WTC11 (cell line): ENCODE data around the gene FAM3D. TPM values are rescaled to one million over a fixed set of nuclear protein-coding genes. Genes with fewer than 3 reads are reported as not detected.
A peak's percentile ranks its signal among the peaks of the same experiment; 100 is the strongest.

ENCODE experiments used
- ATAC-seq: fragments of 200-7000 bp; cut with Tn5 transposase; 2 replicates; pipeline ENCODE4 v1.10.0; 2021; ENCODE audit warnings: mild to moderate bottlenecking, moderate library complexity
- Bru-seq: library from RNA; stranded (reverse); fragments of 400-500 nt; gene quantifications from one replicate; lab custom pipeline; 2021; lab: Mats Ljungman, UMichigan
- CTCF ChIA-PET: fragments of 300-600 bp; sonication (Branson Sonifier 250); formaldehyde crosslinking; loops from one replicate; lab custom pipeline; 2021; ENCODE audit warnings: antibody characterized with exemption; lab: Charles Lee
- POLR2A ChIA-PET: fragments of 350-600 bp; sonication (Branson Sonifier 250); formaldehyde crosslinking; loops from one replicate; lab custom pipeline; 2021; ENCODE audit warnings: antibody characterized with exemption; lab: Charles Lee
- DNase-seq: peaks from one replicate; pipeline ENCODE4 v3.0.0; 2021; ENCODE audit warnings: low spot score
- H3K27ac Mint-ChIP-seq: 2 replicates; pipeline ENCODE4 v1.8.0; 2021; ENCODE audit warnings: mixed read lengths
- H3K27me3 Mint-ChIP-seq: 2 replicates; pipeline ENCODE4 v1.8.0; 2021; ENCODE audit warnings: low read depth, mild to moderate bottlenecking, moderate library complexity, mixed read lengths
- H3K36me3 Mint-ChIP-seq: 2 replicates; pipeline ENCODE4 v1.8.0; 2021; ENCODE audit warnings: mixed read lengths
- H3K4me1 Mint-ChIP-seq: 2 replicates; pipeline ENCODE4 v1.8.0; 2022; ENCODE audit warnings: mixed read lengths
- H3K4me3 Mint-ChIP-seq: 2 replicates; pipeline ENCODE4 v1.8.0; 2021; ENCODE audit warnings: mild to moderate bottlenecking, moderate library complexity, mixed read lengths
- H3K9me3 Mint-ChIP-seq: 2 replicates; pipeline ENCODE4 v1.8.0; 2021; ENCODE audit warnings: mixed read lengths
- FOXJ3 ChIP-seq: sonication (generic); formaldehyde crosslinking; IDR thresholded peaks from 2 replicates; pipeline ENCODE4 v1.9.0; 2021; ENCODE audit warnings: missing genetic modification reagents, mild to moderate bottlenecking, borderline replicate concordance
- FOXK1 ChIP-seq: sonication (generic); formaldehyde crosslinking; IDR thresholded peaks from 2 replicates; pipeline ENCODE4 v1.8.0; 2022; ENCODE audit warnings: mild to moderate bottlenecking, moderate library complexity, missing genetic modification reagents
- GTF2I ChIP-seq: fragments of 250-450 bp; sonication (Bioruptor Pico); conservative IDR thresholded peaks from 2 replicates; pipeline ENCODE4 v1.4.0; 2021; ENCODE audit warnings: mild to moderate bottlenecking
- JAZF1 ChIP-seq: fragments of 250-450 bp; sonication (Bioruptor Pico); IDR thresholded peaks from 2 replicates; pipeline ENCODE4 v1.9.0; 2021; ENCODE audit warnings: moderate library complexity, mild to moderate bottlenecking, inconsistent platforms
- NFATC4 ChIP-seq: fragments of 250-450 bp; sonication (Bioruptor Pico); IDR thresholded peaks from 2 replicates; pipeline ENCODE4 v1.9.0; 2021; ENCODE audit warnings: mild to moderate bottlenecking
- NR2C2 ChIP-seq: sonication (generic); formaldehyde crosslinking; IDR thresholded peaks from 2 replicates; pipeline ENCODE4 v1.8.0; 2022; ENCODE audit warnings: mild to moderate bottlenecking, missing genetic modification reagents
- PRRX2 ChIP-seq: fragments of 250-450 bp; sonication (Bioruptor Pico); IDR thresholded peaks from 2 replicates; pipeline ENCODE4 v1.8.0; 2021; ENCODE audit warnings: mild to moderate bottlenecking
- SMAD4 ChIP-seq: sonication (generic); formaldehyde crosslinking; IDR thresholded peaks from 2 replicates; pipeline ENCODE4 v1.8.0; 2022; ENCODE audit warnings: mild to moderate bottlenecking, missing genetic modification reagents
- SOX15 ChIP-seq: fragments of 250-450 bp; sonication (Bioruptor Pico); IDR thresholded peaks from 2 replicates; pipeline ENCODE4 v1.9.0; 2021; ENCODE audit warnings: mild to moderate bottlenecking
- ZNF232 ChIP-seq: sonication (generic); formaldehyde crosslinking; IDR thresholded peaks from 2 replicates; pipeline ENCODE4 v1.8.0; 2022; ENCODE audit warnings: mild to moderate bottlenecking, missing genetic modification reagents
- ZNF396 ChIP-seq: fragments of 250-450 bp; sonication (Bioruptor Pico); IDR thresholded peaks from 2 replicates; pipeline ENCODE4 v1.8.0; 2021; ENCODE audit warnings: mild to moderate bottlenecking, moderate library complexity, borderline replicate concordance
- long read RNA-seq, 3 experiments: library from RNA in 1 of 3; library from capped mRNA in 1 of 3; library from polyadenylated mRNA in 1 of 3; unstranded in 2 of 3; stranded (forward) in 1 of 3; transcript quantifications; one replicate each; pipeline ENCODE4 v2.0.0, GENCODE V29; 2021
- total RNA-seq: library from RNA; stranded (reverse); gene quantifications from 3 replicates; pipeline ENCODE4 v1.2.3, GENCODE V29; 2021
- TF ChIP-seq, protein P1 (sequence below): sonication (generic); formaldehyde crosslinking; IDR thresholded peaks from 2 replicates; pipeline ENCODE4 v1.8.1; 2022; ENCODE audit warnings: mild to moderate bottlenecking, missing genetic modification reagents, moderate library complexity, borderline replicate concordance
- TF ChIP-seq, protein P2 (sequence below): sonication (generic); formaldehyde crosslinking; IDR thresholded peaks from 2 replicates; pipeline ENCODE4 v1.8.0; 2022; ENCODE audit warnings: missing genetic modification reagents
- TF ChIP-seq, protein P3 (sequence below): fragments of 250-450 bp; sonication (Bioruptor Pico); IDR thresholded peaks from 2 replicates; pipeline ENCODE4 v1.9.0; 2021; ENCODE audit warnings: moderate library complexity, mild to moderate bottlenecking, inconsistent platforms, borderline replicate concordance

FAM3D gene, protein sequence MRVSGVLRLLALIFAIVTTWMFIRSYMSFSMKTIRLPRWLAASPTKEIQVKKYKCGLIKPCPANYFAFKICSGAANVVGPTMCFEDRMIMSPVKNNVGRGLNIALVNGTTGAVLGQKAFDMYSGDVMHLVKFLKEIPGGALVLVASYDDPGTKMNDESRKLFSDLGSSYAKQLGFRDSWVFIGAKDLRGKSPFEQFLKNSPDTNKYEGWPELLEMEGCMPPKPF
- 0.53 to 0.66 TPM (median 0.66 TPM) in 3 replicates for total RNA-seq
- Bru-seq, nascent RNA = percentile 21 among the genes with signal in this experiment
- long read RNA-seq, experiment 1 = 0 reads
- long read RNA-seq, experiment 2 = 0 reads
- long read RNA-seq, experiment 3 = 0 reads

DNA sequence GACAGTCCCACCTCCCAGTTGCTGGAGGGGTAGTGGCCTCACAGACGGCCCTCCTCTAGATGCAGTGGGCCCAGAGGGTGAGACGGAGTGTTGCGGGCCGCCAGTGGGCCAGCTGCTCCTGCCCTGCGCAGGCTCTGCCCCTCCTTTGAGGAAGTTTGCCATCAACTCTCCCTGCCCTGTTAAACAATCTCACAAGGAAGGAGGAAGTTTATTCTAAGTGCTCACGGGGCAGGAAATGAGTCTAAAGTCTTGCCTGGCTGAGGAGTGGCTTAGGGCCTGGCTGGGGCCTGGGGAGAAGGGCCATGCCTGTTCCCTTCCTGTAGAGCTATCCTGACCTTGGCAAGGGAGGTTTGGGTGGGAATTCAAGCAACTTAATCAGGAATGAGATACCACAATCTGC lies at the start of gene FAM3D:
FAM3D (minus strand) TSS at position 92 of the 400 bp plus-strand sequence. CDS start 11,211 bp downstream, outside the sequence.
- Mint-ChIP-seq H3K27me3 (no peaks in the 10 kb centered on the region; the same call in 1 of the 2 replicates), H3K36me3 (peaks cover 2% of the 10 kb centered on the region; the same call in 1 of the 2 replicates), H3K9me3 (peaks cover 4% of the 10 kb centered on the region), H3K4me1 (peaks cover 8% of the 10 kb centered on the region; the same call in 1 of the 2 replicates), H3K27ac (no peak within 1 kb of the TSS), H3K4me3 (no peak within 1 kb of the TSS)
- ATAC-seq (0 out of 2 replicates have a peak, but pooled peaks have one; percentile 16), DNase-seq (no peak)
- ChIA-PET CTCF (no interaction called here), POLR2A (interaction anchor here (0.7 kb wide), 1 partner anchor 329 kb away, joined by 9 read pairs; no protein-coding TSS in a partner anchor)
- no peak for TF ChIP-seq PRRX2 (CRISPR knock-in tag)
- TF ChIP-seq SOX15 = no peak
- no peak for TF ChIP-seq FOXJ3 (CRISPR knock-in tag)
- no peak for TF ChIP-seq JAZF1 (CRISPR knock-in tag)
- TF ChIP-seq, protein P1, sequence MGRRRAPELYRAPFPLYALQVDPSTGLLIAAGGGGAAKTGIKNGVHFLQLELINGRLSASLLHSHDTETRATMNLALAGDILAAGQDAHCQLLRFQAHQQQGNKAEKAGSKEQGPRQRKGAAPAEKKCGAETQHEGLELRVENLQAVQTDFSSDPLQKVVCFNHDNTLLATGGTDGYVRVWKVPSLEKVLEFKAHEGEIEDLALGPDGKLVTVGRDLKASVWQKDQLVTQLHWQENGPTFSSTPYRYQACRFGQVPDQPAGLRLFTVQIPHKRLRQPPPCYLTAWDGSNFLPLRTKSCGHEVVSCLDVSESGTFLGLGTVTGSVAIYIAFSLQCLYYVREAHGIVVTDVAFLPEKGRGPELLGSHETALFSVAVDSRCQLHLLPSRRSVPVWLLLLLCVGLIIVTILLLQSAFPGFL = no peak

DNA sequence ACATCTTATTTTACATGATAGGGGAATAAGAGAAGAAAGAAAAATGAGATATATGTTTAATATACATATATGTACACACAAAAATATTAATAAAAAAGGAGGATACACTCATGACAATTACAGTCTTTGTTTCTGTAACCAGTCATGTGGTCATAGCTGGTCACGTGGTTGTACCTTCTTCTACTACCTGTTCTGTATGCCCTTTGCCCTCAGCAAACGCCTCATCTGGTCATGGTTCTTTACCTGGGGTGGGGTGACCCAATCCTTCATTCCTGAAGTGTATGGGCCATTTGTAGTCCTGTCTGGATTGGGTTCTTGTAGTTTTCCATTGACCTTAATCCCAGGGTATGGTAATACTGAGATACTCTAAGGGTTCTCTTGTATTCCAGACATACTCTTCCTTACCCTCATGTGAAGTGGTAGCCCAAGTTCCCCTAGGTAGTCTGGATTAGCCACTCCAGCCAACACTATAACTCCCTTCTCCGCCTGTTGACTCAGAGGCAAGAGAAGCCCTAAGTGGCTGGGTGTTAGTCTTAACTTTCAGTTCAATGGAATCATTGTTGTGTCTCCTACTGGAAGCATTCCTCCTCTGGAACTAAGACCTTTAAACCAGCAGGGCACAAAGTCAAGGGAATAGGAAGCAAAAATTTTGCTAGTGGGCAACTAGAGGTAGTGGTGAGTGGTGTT lies 47.3 kb upstream of the FAM3D start:
- H3K4me3 Mint-ChIP-seq = no peak overlapping the region
- ATAC-seq (no peak), DNase-seq (no peak)
- H3K9me3 Mint-ChIP-seq = peaks cover 24% of the 10 kb centered on the region
- H3K36me3 Mint-ChIP-seq = no peaks in the 10 kb centered on the region
- TF ChIP-seq NFATC4 (CRISPR knock-in tag) = no peak
- TF ChIP-seq ZNF396 = no peak
- TF ChIP-seq FOXK1 (CRISPR knock-in tag) = no peak
- TF ChIP-seq ZNF232 = no peak
- no peak for TF ChIP-seq GTF2I
- TF ChIP-seq SMAD4 = no peak
- TF ChIP-seq, all 79 proteins: peak for 0
- CTCF ChIA-PET = no interaction called here
- Mint-ChIP-seq H3K27me3 (no peaks in the 10 kb centered on the region), H3K27ac (no peak overlapping the region), H3K4me1 (no peaks in the 10 kb centered on the region)
- POLR2A ChIA-PET = no interaction called here

DNA sequence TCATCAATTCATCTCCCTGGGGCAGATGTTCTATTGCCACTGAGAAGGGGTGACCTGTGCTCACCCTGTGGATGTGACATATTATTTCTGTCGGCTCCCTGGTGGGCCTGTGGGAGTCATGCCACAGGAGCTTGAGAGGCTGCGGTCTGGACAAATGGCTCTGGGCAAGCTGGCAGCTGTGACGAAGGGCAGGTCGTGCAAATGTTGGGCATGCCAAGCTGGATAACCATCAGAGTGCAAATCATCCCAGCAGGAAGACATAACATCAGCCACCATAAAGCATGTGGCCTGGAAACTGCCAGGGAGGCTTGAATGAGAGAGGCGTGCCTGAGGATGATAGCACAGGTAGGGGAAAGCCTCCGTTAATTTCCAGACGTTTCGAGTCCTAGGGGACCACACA lies 45.3 kb upstream of the FAM3D start:
- no peaks in the 10 kb centered on the region for H3K4me1 Mint-ChIP-seq
- H3K27ac Mint-ChIP-seq = no peak overlapping the region
- H3K4me3 Mint-ChIP-seq = no peak overlapping the region
- ChIA-PET CTCF (no interaction called here), POLR2A (no interaction called here)
- no peak for DNase-seq
- no peaks in the 10 kb centered on the region for H3K27me3 Mint-ChIP-seq
- peaks cover 33% of the 10 kb centered on the region for H3K9me3 Mint-ChIP-seq
- TF ChIP-seq NR2C2 (CRISPR knock-in tag) = no peak
- TF ChIP-seq, protein P2, sequence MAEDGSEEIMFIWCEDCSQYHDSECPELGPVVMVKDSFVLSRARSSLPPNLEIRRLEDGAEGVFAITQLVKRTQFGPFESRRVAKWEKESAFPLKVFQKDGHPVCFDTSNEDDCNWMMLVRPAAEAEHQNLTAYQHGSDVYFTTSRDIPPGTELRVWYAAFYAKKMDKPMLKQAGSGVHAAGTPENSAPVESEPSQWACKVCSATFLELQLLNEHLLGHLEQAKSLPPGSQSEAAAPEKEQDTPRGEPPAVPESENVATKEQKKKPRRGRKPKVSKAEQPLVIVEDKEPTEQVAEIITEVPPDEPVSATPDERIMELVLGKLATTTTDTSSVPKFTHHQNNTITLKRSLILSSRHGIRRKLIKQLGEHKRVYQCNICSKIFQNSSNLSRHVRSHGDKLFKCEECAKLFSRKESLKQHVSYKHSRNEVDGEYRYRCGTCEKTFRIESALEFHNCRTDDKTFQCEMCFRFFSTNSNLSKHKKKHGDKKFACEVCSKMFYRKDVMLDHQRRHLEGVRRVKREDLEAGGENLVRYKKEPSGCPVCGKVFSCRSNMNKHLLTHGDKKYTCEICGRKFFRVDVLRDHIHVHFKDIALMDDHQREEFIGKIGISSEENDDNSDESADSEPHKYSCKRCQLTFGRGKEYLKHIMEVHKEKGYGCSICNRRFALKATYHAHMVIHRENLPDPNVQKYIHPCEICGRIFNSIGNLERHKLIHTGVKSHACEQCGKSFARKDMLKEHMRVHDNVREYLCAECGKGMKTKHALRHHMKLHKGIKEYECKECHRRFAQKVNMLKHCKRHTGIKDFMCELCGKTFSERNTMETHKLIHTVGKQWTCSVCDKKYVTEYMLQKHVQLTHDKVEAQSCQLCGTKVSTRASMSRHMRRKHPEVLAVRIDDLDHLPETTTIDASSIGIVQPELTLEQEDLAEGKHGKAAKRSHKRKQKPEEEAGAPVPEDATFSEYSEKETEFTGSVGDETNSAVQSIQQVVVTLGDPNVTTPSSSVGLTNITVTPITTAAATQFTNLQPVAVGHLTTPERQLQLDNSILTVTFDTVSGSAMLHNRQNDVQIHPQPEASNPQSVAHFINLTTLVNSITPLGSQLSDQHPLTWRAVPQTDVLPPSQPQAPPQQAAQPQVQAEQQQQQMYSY (CRISPR knock-in tag) = no peak
- TF ChIP-seq, protein P3, sequence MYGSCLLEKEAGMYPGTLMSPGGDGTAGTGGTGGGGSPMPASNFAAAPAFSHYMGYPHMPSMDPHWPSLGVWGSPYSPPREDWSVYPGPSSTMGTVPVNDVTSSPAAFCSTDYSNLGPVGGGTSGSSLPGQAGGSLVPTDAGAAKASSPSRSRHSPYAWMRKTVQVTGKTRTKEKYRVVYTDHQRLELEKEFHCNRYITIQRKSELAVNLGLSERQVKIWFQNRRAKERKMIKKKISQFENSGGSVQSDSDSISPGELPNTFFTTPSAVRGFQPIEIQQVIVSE (CRISPR knock-in tag) = no peak
- H3K36me3 Mint-ChIP-seq = no peaks in the 10 kb centered on the region
- no peak for ATAC-seq
